ENCODE results near the gene SPAG8. TPM values are rescaled to one million over a fixed set of nuclear protein-coding genes. Genes with fewer than 3 reads are reported as not detected.

SPAG8 gene
- total RNA-seq, 2 experiments from 2014 or later: 1.0 to 1.2 TPM

GRCh38 chr9:35791297-35791921 is 20.7 kb downstream of the SPAG8 start, which contains the start of gene NPR2:
NPR2 (plus strand) TSS chr9:35791591; CDS start chr9:35792409, 818 bp downstream.
- CTCF ChIA-PET: no interaction called here
- POLR2A ChIA-PET: no interaction called here

DNA sequence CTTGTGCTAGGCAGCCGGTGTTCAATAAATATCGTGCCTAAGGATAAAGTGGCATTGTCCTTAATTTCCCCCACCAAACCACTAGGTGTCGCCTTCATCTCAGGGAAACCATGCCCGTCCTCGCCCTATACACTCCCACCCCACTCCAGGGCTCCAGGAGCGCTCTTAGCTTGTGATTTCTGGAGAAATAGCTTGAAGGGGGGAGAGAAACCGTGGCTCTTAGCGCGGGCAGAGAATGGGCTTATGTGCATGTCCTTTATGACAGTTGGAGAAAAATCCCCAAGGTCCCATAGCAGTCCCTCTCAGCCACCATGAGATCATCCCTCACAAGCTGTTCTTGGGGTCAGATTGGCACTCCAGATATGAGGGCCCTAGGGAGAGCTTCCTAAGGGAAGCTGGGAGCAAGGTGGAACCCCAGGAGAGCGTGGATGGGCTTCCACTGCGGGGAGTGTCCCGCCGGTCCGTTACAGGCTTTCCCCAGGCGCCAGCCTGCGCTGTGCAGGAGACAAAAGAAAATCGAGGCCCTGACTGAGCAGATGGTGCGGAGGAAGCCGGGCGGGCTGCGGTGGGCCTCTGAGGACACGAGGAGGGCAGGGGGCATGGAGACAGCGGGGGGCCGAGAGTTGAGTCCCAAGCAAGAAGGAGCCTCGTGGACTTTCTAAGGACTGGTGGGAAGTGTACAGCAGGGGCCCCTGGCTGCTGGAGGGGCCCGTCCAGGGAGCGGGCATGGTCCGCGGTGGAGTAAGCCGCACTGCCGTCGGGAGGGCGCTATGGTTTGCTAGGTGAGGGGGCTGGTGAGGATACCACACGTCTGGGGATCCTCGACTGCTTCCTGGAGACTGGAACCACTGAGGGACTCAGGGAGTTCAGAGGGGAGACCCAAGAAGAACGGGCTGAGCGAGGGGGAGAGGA is 21.4 kb downstream of the SPAG8 start:
- ChIA-PET CTCF (interaction anchor here (0.5 to 2.9 kb wide), 26 partner anchors 8 to 161 kb away, joined by 3 to 17 read pairs (median 3); partner anchors contain the start of genes FAM221B and TMEM8B), POLR2A (interaction anchor here (0.6 kb wide), 1 partner anchor 42 kb away, joined by 3 read pairs; the partner anchor contains the start of genes GBA2 and RGP1)

- POLR2A ChIA-PET: interaction anchor here (0.6 kb wide), 1 partner anchor 41 kb away, joined by 3 read pairs; the partner anchor contains the start of genes GBA2 and RGP1
- CTCF ChIA-PET: interaction anchor here (0.5 to 2.9 kb wide), 25 partner anchors 9 to 160 kb away, joined by 3 to 17 read pairs (median 3); partner anchors contain the start of genes FAM221B and TMEM8B
These were observed 22.1 kb downstream of the SPAG8 start for GRCh38 chr9:35790025-35790384.

- CTCF ChIA-PET: interaction anchor here (0.6 to 2.9 kb wide), 23 partner anchors 9 to 810 kb away, joined by 3 to 17 read pairs (median 3); partner anchors contain the start of genes FAM221B and TMEM8B
- POLR2A ChIA-PET: no interaction called here
These were observed 22.5 kb downstream of the SPAG8 start for GRCh38 chr9:35789541-35789940.

DNA sequence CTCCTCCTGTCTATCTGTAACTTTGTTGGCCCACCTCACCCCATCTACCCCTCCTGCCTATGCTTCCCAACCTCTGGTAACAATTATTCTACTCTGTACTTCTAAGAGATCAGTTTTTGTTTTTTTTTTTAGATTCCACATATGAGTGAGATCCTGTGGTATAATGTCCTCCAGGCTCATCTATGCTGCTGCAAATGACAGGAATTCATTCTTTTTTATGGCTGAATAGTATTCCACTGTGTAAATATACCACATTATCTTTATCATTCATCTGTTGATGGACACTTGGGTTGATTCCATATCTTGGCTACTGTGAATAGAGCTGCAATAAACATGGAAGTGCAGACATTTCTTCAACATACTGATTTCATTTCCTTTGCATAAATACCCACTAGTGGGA is 28.6 kb downstream of the SPAG8 start:
- CTCF ChIA-PET: no interaction called here
- POLR2A ChIA-PET: no interaction called here

DNA sequence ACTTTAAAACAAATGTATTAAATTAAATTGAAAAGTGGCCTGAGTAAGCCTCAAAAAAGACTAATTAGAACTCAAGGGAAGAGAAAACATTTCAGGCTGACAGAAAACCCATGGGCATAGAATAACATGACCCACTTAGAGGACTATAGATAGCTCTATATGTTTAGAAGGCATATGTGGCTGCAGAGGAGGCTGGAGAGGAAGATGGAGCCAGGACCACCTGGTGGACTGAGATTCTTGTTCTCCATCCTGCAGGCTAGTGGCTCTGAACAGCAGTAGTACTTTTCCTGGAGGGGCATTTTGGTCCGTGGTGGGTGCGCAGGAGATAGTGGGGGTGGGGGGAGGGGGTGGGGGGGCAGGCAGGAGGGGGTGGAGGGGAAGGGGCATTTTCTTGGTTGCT is 31.0 kb downstream of the SPAG8 start:
- ChIA-PET POLR2A (no interaction called here), CTCF (no interaction called here)

DNA sequence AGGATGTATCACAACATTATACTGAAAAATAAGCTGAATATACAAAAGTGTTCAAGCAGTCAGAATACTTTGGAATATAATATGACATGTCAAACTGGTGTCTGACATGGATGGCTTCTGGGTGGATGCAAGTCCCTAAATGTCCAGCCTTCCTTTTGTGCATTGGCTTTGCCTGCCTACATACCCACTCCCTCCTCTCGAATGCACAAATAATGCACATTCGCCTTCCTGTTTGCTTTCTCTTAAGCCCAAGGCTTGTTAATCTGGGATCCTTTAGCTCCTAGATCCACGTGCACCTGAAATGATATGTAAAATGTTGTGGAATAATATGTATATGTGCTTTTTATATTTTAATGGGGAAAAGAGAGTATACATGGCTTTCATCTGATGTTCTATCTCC is 33.6 kb downstream of the SPAG8 start:
- CTCF ChIA-PET: interaction anchor here (0.9 to 3.6 kb wide), 3 partner anchors 12 to 120 kb away, joined by 3 to 8 read pairs (median 4); no protein-coding TSS in a partner anchor
- POLR2A ChIA-PET: no interaction called here

GRCh38 chr9:35776018-35776417 is 36.0 kb downstream of the SPAG8 start:
- POLR2A ChIA-PET: no interaction called here

GRCh38 chr9:35774907-35775635 is 37.0 kb downstream of the SPAG8 start:
- ChIA-PET POLR2A (no interaction called here), CTCF (interaction anchor here (1.0 to 3.6 kb wide), 2 partner anchors 15 to 107 kb away, joined by 3 to 8 read pairs; no protein-coding TSS in a partner anchor)

More at GRCh38 chr9:35776018-35776417, 36.0 kb downstream of the SPAG8 start:
- CTCF ChIA-PET: interaction anchor here (1.0 to 3.6 kb wide), 2 partner anchors 14 to 106 kb away, joined by 3 to 8 read pairs; no protein-coding TSS in a partner anchor

DNA sequence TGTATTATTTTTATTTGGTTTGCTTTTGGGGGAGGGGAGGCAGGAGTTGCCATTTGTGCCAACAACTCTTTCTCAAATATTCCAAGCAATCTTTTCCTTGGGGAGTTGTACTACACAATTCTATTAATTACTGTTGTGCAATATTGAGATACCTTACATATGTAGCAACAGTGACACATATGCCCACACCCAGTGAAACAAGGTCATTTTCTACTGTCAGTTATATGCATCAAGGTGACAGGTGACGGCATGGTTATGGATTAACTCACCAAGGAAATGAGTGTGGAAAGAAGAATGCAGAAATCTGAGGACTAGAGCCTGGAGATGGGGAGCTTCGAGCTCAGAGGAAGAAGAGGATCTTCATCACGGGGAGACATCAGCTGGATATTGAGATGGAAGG is 40.1 kb downstream of the SPAG8 start:
- POLR2A ChIA-PET: no interaction called here
- CTCF ChIA-PET: interaction anchor here (1.8 kb wide), 1 partner anchor 17 kb away, joined by 5 read pairs; no protein-coding TSS in a partner anchor

GRCh38 chr9:35771534-35771933 is 40.5 kb downstream of the SPAG8 start:
- POLR2A ChIA-PET: no interaction called here
- CTCF ChIA-PET: interaction anchor here (0.5 to 1.8 kb wide), 3 partner anchors 17 to 116 kb away, joined by 3 to 5 read pairs (median 5); no protein-coding TSS in a partner anchor

DNA sequence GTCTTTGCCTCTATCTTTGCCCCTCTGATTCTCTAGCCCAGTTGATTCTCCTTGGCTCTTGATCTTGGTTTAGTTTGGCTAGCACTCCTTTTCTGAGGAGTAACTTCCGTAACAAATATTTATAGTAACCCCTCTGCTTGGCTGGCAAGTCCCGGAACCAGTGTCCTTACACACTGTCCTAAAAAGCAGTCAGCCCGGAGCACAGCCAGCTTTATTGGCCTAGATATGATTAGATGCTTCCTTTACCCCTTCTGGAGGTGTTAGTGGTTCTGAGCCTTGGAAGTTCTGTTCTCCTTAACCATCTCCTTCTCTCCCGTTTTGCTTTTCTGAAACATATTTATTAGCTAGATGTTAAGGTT is 41.0 kb downstream of the SPAG8 start:
- CTCF ChIA-PET: interaction anchor here (0.5 to 1.2 kb wide), 2 partner anchors 19 to 117 kb away, joined by 3 to 5 read pairs; no protein-coding TSS in a partner anchor

DNA sequence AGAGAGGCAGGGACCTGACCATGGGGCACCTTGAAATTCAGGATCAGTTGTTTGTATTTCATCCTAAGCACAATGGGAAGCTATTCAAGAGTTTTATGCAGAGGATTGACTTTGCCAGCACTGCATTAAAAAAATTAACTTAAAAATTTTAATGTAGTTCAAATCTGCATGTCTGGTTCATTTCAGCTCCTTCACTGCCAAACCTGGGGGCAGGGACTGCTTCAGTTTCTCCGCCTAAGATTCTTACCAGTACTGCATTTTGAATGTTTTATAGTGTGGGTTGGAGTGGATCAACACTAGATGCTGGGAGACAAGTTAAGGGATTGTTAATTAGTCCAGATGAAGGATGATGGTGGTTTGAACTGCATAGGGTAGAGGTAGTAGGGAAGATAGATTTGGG is 42.3 kb downstream of the SPAG8 start:
- ChIA-PET POLR2A (no interaction called here), CTCF (interaction anchor here (1.7 kb wide), 1 partner anchor 20 kb away, joined by 6 read pairs; no protein-coding TSS in a partner anchor)

More for the DNA sequence above, 41.0 kb downstream of the SPAG8 start:
- POLR2A ChIA-PET: no interaction called here

DNA sequence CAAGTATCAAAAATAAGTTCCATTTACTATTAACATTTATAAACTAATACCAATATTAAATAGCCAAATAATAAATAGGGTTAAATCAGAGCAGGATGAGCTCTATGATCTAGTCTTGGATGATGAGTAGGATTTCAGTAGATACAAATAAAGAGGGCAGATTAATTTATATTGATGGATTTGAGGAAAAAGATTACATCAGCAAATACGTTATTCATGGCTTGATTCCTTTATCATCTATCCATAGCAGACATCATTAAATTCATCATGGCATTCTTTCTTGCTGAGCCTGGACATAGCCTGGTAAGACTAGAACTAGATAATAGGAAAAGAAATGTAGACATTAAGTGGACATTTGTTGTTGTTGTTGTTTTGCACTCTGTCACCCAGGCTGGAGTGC is 44.6 kb downstream of the SPAG8 start:
- CTCF ChIA-PET: interaction anchor here (0.7 kb wide), 1 partner anchor 158 kb away, joined by 3 read pairs; no protein-coding TSS in a partner anchor
- POLR2A ChIA-PET: interaction anchor here (0.7 kb wide), 1 partner anchor 46 kb away, joined by 3 read pairs; no protein-coding TSS in a partner anchor

DNA sequence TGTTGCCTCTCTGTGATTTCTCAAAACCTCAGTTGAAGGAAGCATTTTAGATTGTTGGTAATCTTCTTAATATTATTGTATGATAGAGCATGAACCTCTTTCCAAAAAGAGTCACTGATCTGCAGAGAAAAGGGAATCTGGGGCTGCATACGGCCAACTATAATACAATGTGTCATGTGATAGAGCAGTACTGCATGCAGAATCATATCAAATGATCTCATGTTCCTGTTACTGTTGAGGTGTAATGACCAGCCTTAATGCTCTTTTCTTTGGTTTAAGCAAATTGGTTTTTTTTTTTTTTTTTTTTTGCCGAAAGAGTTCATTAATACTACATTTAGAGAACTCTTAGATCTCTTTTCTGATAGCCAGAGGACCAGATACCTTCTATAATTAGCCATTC is 45.1 kb downstream of the SPAG8 start:
- ChIA-PET CTCF (interaction anchor here (0.7 kb wide), 1 partner anchor 158 kb away, joined by 3 read pairs; no protein-coding TSS in a partner anchor), POLR2A (no interaction called here)

GRCh38 chr9:35763803-35764202 is 48.3 kb downstream of the SPAG8 start:
- ChIA-PET POLR2A (no interaction called here), CTCF (interaction anchor here (1.4 kb wide), 1 partner anchor 27 kb away, joined by 4 read pairs; no protein-coding TSS in a partner anchor)

GRCh38 chr9:35763181-35763580 is 48.9 kb downstream of the SPAG8 start:
- ChIA-PET CTCF (no interaction called here), POLR2A (no interaction called here)

GRCh38 chr9:35760651-35761050 is 51.4 kb downstream of the SPAG8 start:
- POLR2A ChIA-PET: no interaction called here

DNA sequence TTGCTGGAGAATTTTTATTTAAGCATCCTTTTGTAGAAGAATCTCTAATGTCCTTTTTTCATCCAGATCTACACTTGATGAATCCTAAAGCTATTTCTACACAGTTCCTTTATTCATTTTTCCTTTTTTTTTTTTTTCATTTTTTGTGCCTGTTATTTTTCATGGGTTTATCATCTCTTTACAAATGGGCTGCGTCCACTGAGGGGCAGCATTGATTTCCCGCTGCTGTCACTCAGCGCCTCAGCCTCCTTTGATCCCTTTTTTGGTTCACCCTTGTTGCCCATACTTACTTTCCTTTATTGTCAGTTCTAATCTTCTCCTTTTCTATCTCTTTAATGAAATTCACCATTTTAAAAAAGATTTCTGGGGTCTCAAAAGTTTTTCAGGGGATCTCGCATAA is 52.3 kb downstream of the SPAG8 start:
- ChIA-PET POLR2A (interaction anchor here (0.6 kb wide), 2 partner anchors 25 to 37 kb away, joined by 3 to 4 read pairs; no protein-coding TSS in a partner anchor), CTCF (interaction anchor here (0.8 kb wide), 1 partner anchor 31 kb away, joined by 3 read pairs; no protein-coding TSS in a partner anchor)

More at GRCh38 chr9:35760651-35761050, 51.4 kb downstream of the SPAG8 start:
- CTCF ChIA-PET: interaction anchor here (1.5 kb wide), 2 partner anchors 12 to 121 kb away, joined by 3 to 4 read pairs; no protein-coding TSS in a partner anchor

Measured in activated CD8-positive, alpha-beta memory T cell treated with anti-CD3 and anti-CD28 coated beads for 36 hours (primary cell).